ENCODE results near the gene MRPS30. TPM values are rescaled to one million over a fixed set of nuclear protein-coding genes. Genes with fewer than 3 reads are reported as not detected.

The MRPS30 gene
- total RNA-seq, 1 experiment from 2014 or later = 101 TPM

DNA sequence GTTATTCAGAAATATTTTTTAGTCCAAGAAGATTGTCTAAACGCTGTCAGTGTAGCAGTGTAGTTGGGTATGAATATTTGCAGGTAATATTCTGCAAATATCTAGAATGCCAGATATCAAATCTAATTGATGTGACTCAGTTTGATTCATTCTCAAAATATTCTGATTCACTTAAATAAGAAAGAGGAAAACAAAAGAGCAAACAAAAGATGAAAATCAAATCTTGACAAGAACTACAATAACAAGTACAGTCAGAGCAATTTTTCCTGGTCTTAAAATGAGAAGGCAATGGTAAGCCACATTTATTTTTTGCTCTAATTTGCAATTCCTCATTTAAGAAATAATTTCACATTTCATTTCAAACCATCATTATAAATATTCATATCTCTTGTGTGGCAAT is 36.0 kb downstream of the MRPS30 start:
- Histone ChIP-seq H3K27ac (ENCODE audit: low read depth, low read length) (no peak overlapping the region), H3K4me3 (replicated peaks in 1 of 2; ENCODE audit: low read depth in 1 of 2, low read length in 2 of 2) (no peak overlapping the region)

More for the DNA sequence above, 36.0 kb downstream of the MRPS30 start:
- no peaks in the 10 kb centered on the region for H3K79me2 ChIP-seq (ENCODE audit: insufficient read depth, low read length)
- H3K9ac ChIP-seq (ENCODE audit: low read length) = no peak overlapping the region
- DNase-seq (ENCODE audit: low read depth, low spot score) (no peak), ATAC-seq (no peak)
- ChIA-PET POLR2A (no interaction called here), RAD21 (ENCODE audit: low non-redundant PET in 1 of 2, low total read pairs in 2 of 2, uncharacterized antibody in 2 of 2, unreplicated experiment in 2 of 2) (no interaction called here), CTCF (no interaction called here)
- H2AFZ ChIP-seq (ENCODE audit: low read depth, low read length, poor library complexity, severe bottlenecking) = no peak overlapping the region
- no TSS peak for BruUV-seq (replicated peaks)
- TF ChIP-seq POLR2AphosphoS5 (IDR thresholded peaks at IDR 0.05; ENCODE audit: low read depth, low read length) (no peak), TCF7L2 (IDR thresholded peaks at IDR 0.05; ENCODE audit: borderline replicate concordance, extremely low read depth, insufficient read depth, insufficient read length) (no peak), JUND (IDR thresholded peaks at IDR 0.05) (no peak), FOSL1 (IDR thresholded peaks at IDR 0.05; ENCODE audit: low read depth) (no peak), SRF (IDR thresholded peaks at IDR 0.05; ENCODE audit: low read depth) (no peak), ZFX (IDR thresholded peaks at IDR 0.05) (no peak), EGR1 (IDR thresholded peaks at IDR 0.05; ENCODE audit: low read depth) (no peak), ZNF274 (IDR thresholded peaks at IDR 0.05; ENCODE audit: low read depth, low read length) (no peak), CBX3 (IDR thresholded peaks at IDR 0.05; ENCODE audit: low read depth) (no peak), EZH2phosphoT487 (IDR thresholded peaks at IDR 0.05; ENCODE audit: borderline replicate concordance) (no peak), POLR2A (IDR thresholded peaks at IDR 0.05; ENCODE audit: borderline replicate concordance, extremely low read depth, insufficient read depth, insufficient read length) (no peak), ELF1 (IDR thresholded peaks at IDR 0.05; ENCODE audit: borderline replicate concordance, low read depth) (no peak), SP1 (IDR thresholded peaks at IDR 0.05; ENCODE audit: low read depth) (no peak), EZH2 (IDR thresholded peaks at IDR 0.05) (no peak), CEBPB (IDR thresholded peaks at IDR 0.05; ENCODE audit: low read depth) (no peak)
- TF ChIP-seq, protein P1, sequence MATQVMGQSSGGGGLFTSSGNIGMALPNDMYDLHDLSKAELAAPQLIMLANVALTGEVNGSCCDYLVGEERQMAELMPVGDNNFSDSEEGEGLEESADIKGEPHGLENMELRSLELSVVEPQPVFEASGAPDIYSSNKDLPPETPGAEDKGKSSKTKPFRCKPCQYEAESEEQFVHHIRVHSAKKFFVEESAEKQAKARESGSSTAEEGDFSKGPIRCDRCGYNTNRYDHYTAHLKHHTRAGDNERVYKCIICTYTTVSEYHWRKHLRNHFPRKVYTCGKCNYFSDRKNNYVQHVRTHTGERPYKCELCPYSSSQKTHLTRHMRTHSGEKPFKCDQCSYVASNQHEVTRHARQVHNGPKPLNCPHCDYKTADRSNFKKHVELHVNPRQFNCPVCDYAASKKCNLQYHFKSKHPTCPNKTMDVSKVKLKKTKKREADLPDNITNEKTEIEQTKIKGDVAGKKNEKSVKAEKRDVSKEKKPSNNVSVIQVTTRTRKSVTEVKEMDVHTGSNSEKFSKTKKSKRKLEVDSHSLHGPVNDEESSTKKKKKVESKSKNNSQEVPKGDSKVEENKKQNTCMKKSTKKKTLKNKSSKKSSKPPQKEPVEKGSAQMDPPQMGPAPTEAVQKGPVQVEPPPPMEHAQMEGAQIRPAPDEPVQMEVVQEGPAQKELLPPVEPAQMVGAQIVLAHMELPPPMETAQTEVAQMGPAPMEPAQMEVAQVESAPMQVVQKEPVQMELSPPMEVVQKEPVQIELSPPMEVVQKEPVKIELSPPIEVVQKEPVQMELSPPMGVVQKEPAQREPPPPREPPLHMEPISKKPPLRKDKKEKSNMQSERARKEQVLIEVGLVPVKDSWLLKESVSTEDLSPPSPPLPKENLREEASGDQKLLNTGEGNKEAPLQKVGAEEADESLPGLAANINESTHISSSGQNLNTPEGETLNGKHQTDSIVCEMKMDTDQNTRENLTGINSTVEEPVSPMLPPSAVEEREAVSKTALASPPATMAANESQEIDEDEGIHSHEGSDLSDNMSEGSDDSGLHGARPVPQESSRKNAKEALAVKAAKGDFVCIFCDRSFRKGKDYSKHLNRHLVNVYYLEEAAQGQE (IDR thresholded peaks at IDR 0.05; ENCODE audit: low read depth) = no peak
- TF ChIP-seq, protein P2, sequence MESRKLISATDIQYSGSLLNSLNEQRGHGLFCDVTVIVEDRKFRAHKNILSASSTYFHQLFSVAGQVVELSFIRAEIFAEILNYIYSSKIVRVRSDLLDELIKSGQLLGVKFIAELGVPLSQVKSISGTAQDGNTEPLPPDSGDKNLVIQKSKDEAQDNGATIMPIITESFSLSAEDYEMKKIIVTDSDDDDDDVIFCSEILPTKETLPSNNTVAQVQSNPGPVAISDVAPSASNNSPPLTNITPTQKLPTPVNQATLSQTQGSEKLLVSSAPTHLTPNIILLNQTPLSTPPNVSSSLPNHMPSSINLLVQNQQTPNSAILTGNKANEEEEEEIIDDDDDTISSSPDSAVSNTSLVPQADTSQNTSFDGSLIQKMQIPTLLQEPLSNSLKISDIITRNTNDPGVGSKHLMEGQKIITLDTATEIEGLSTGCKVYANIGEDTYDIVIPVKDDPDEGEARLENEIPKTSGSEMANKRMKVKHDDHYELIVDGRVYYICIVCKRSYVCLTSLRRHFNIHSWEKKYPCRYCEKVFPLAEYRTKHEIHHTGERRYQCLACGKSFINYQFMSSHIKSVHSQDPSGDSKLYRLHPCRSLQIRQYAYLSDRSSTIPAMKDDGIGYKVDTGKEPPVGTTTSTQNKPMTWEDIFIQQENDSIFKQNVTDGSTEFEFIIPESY (IDR thresholded peaks at IDR 0.05; ENCODE audit: extremely low read depth, insufficient replicate concordance, low read length) = no peak
- TF ChIP-seq, protein P3, sequence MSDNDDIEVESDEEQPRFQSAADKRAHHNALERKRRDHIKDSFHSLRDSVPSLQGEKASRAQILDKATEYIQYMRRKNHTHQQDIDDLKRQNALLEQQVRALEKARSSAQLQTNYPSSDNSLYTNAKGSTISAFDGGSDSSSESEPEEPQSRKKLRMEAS (IDR thresholded peaks at IDR 0.05) = no peak
- TF ChIP-seq, protein P4, sequence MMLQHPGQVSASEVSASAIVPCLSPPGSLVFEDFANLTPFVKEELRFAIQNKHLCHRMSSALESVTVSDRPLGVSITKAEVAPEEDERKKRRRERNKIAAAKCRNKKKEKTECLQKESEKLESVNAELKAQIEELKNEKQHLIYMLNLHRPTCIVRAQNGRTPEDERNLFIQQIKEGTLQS (IDR thresholded peaks at IDR 0.05) = no peak
- H3K4me2 ChIP-seq (ENCODE audit: low read length) = no peak overlapping the region
- no peaks in the 10 kb centered on the region for H3K4me1 ChIP-seq (ENCODE audit: control insufficient read depth in 1 of 2, insufficient read depth in 2 of 2, low read length in 2 of 2)
- H3K27me3 ChIP-seq (ENCODE audit: insufficient read depth, low read length) = no peaks in the 10 kb centered on the region
- no peaks in the 10 kb centered on the region for H4K20me1 ChIP-seq (ENCODE audit: insufficient read depth)
- no peaks in the 10 kb centered on the region for H3K9me2 ChIP-seq (ENCODE audit: insufficient read depth)
- no peaks in the 10 kb centered on the region for H3K9me3 ChIP-seq (ENCODE audit: control insufficient read depth in 1 of 2, insufficient read depth in 1 of 2, low read depth in 1 of 2, low read length in 2 of 2)
- H3K36me3 ChIP-seq (ENCODE audit: control insufficient read depth in 1 of 2, insufficient read depth in 2 of 2, low read length in 2 of 2) = no peaks in the 10 kb centered on the region
- intact Hi-C loops (cut with micrococcal nuclease) = no loop called here

Measured in HCT116 (cell line).